OCI-LY7 (cell line): Measurements from ENCODE around the gene PRSS56. TPM values are rescaled to one million over a fixed set of nuclear protein-coding genes. Genes with fewer than 3 reads are reported as not detected.

Experiments used
- BruUV-seq: library from RNA; stranded (reverse); fragments of 400-500 nt; replicated peaks from 2 replicates; lab custom pipeline; 2021; lab: Mats Ljungman, UMichigan
- CTCF ChIA-PET: fragments of 300-600 bp; sonication (Branson Sonifier 250); formaldehyde crosslinking; loops from one replicate; lab custom pipeline; 2022; ENCODE audit warnings: antibody characterized with exemption; ENCODE audit not compliant: unreplicated experiment; lab: Charles Lee
- POLR2A ChIA-PET: fragments of 300-600 bp; sonication (Branson Sonifier 250); formaldehyde crosslinking; loops from one replicate; lab custom pipeline; 2022; ENCODE audit warnings: antibody characterized with exemption; lab: Charles Lee
- DNase-seq: peaks from one replicate; pipeline ENCODE4 v3.0.0-alpha.2; 2015; ENCODE audit warnings: low spot score
- H2AFZ ChIP-seq: fragments of 200-600 bp; sonication (generic), shearing (Covaris generic); 2 replicates; pipeline ENCODE4 v1.6.1; 2014; ENCODE audit warnings: mild to moderate bottlenecking, antibody characterized with exemption, low read length, moderate library complexity
- H3K27ac ChIP-seq: fragments of 200-600 bp; sonication (generic); 2 replicates; pipeline ENCODE4 v1.5.1; 2014; ENCODE audit warnings: mixed run types, low read depth, mild to moderate bottlenecking, moderate library complexity, low read length, inconsistent platforms; ENCODE audit not compliant: poor library complexity, severe bottlenecking
- H3K36me3 ChIP-seq: fragments of 200-600 bp; sonication (generic); 2 replicates; pipeline ENCODE4 v1.6.1; 2014; ENCODE audit warnings: mild to moderate bottlenecking, antibody characterized with exemption, low read length, moderate library complexity, mixed read lengths; ENCODE audit not compliant: insufficient read depth
- H3K4me1 ChIP-seq: fragments of 200-600 bp; sonication (generic); 2 replicates; pipeline ENCODE4 v1.5.1; 2014; ENCODE audit warnings: mild to moderate bottlenecking, low read length; ENCODE audit not compliant: insufficient read depth, poor library complexity, severe bottlenecking
- H3K4me2 ChIP-seq: fragments of 200-600 bp; sonication (generic); 2 replicates; pipeline ENCODE4 v1.6.1; 2014; ENCODE audit warnings: mild to moderate bottlenecking, low read length
- H3K4me3 ChIP-seq: fragments of 200-600 bp; sonication (generic); 2 replicates; pipeline ENCODE4 v1.5.1; 2014; ENCODE audit warnings: mild to moderate bottlenecking, low read depth, low read length; ENCODE audit not compliant: poor library complexity, severe bottlenecking
- H3K79me2 ChIP-seq: fragments of 200-600 bp; sonication (generic); 2 replicates; pipeline ENCODE4 v1.6.1; 2016; ENCODE audit warnings: low read depth, mild to moderate bottlenecking, low read length, moderate library complexity, mixed read lengths; ENCODE audit not compliant: insufficient read depth
- H3K9me2 ChIP-seq: fragments of 200-600 bp; sonication (generic); 2 replicates; pipeline ENCODE4 v1.6.1; 2016; ENCODE audit warnings: mild to moderate bottlenecking, low read length, mixed read lengths; ENCODE audit not compliant: insufficient read depth
- H3K9me3 ChIP-seq: fragments of 200-600 bp; sonication (generic); 2 replicates; pipeline ENCODE4 v1.6.1; 2014; ENCODE audit warnings: mild to moderate bottlenecking, mixed run types, low read length, mixed read lengths
- H4K20me1 ChIP-seq: fragments of 200-600 bp; sonication (generic); 2 replicates; pipeline ENCODE4 v1.6.1; 2014; ENCODE audit warnings: mild to moderate bottlenecking, antibody characterized with exemption, low read length, moderate library complexity, mixed read lengths; ENCODE audit not compliant: insufficient read depth
- CTCF ChIP-seq: fragments of 200-600 bp; sonication (generic); conservative IDR thresholded peaks from 2 replicates; pipeline ENCODE4 v1.5.1; 2014; ENCODE audit warnings: mild to moderate bottlenecking, antibody characterized with exemption, low read length, moderate library complexity, mixed read lengths
- EZH2phosphoT487 ChIP-seq: fragments of 200-600 bp; sonication (generic); IDR thresholded peaks from 2 replicates; pipeline ENCODE4 v1.6.1; 2018; ENCODE audit warnings: low read depth, borderline replicate concordance, mild to moderate bottlenecking, mixed run types, antibody characterized with exemption, low read length, moderate library complexity, mixed read lengths
- intact Hi-C: fragments of 100-400 bp; cut with micrococcal nuclease; formaldehyde crosslinking; loops from one replicate; pipeline ENCODE4 v1.10.0; 2022; ENCODE audit not compliant: unreplicated experiment
- total RNA-seq, 2 experiments: library from RNA; depleted of rRNA in 1 of 2; stranded (reverse); fragments of >200 nt in 1 of 2; shearing (Covaris generic) in 1 of 2; gene quantifications; 2 replicates each; pipeline ENCODE4 v1.2.3, GENCODE V29; 2014 to 2022

The PRSS56 gene
- total RNA-seq, 2 experiments from 2014 or later: not detected

DNA sequence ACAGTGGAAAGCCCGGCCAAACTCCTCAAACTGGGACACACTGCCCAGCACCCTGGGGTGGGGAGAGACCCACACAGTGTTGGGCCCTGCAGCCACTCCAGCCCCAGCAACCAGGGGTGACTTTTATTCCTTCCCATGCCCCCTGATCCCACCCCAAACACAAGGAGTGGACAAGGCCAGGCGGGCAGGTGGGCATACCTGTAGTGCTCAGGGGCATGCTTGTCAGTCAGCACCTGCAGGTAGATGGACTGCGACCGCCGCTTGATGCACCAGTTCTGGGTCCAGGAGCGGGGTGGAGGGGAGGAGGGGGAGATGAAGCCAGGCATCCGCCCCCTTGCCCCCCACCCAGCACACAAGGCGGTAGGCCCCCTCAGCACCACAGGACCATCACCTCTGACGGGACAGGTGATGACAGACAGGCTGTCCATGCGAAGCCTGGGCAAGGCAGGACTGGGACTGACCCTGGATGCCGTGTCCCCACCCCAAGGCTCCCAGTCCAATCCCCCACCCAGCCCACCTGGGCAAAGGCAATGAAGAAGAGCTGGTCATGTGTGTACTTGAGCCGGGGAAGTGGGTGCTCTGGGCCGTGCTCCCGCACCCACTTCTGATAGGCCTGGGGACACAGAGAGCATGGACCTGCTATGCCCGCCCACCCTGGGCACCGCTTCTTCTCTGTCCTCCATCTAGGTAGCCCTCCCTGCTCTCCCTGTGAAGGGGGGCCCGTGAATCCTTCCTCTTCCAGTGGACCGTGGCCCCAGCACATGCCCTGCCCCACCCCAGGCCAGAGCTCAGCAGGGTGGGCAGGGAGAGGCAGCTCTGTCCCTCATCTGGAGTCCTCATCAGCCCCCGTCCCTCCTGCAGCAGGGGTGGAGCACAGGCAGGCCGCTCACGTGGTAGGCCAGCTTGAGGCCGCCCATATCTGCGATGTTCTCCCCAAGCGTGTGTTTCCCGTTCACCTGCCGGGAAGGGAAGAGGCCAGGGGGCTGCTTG lies 39.7 kb upstream of the PRSS56 start:
- Histone ChIP-seq H3K4me1 (no peaks in the 10 kb centered on the region), H4K20me1 (no peaks in the 10 kb centered on the region), H3K4me2 (no peak overlapping the region), H3K9me3 (no peaks in the 10 kb centered on the region), H3K27ac (no peak overlapping the region), H2AFZ (no peak overlapping the region), H3K79me2 (no peaks in the 10 kb centered on the region), H3K36me3 (no peaks in the 10 kb centered on the region), H3K4me3 (no peak overlapping the region), H3K9me2 (no peaks in the 10 kb centered on the region)
- DNase-seq: no peak
- TF ChIP-seq CTCF (no peak), EZH2phosphoT487 (no peak)
- no TSS peak for BruUV-seq
- ChIA-PET POLR2A (no interaction called here), CTCF (no interaction called here)
- intact Hi-C loops: no loop called here

DNA sequence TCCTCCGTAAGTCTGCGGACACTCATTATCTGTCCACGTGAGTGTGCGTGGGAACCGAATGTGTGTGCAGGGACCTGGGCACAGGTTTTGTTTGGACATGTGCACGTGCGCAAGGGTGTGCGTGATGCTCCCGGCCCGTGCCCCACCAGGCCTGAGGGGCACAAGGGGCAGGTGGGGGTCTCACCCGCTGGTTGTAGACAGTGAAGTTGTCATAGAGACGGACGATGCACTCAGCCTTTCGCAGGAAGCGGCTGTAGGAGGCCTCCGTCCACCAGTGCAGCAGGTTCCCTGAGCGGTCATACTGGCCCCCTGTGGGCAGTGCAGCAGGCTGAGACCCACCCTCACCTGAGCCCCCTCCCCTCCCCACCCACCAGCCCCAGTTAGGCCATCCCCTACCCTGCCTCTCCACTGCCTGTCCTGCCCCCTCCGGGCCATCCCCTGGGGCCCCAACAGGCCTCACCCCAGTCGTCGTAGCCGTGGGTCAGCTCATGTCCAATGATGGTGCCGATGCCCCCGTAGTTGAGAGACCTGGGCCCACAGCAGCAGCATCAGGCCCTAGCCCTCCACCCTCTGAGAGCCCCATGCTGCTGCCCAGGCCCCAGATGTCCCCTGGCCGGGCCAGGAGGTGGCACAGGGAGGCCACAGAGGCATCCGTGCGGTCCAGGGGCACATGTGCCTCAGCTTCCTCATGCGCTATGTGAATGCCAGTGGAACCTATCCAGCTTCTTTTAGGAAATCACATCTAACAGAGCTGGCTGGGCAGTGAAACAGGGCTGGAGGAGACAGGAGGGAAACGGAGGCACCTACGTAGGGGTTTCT lies 38.7 kb upstream of the PRSS56 start:
- CTCF ChIA-PET: no interaction called here
- TF ChIP-seq EZH2phosphoT487 (no peak), CTCF (no peak)
- Histone ChIP-seq H3K27ac (no peak overlapping the region), H3K4me1 (no peaks in the 10 kb centered on the region), H3K9me2 (no peaks in the 10 kb centered on the region), H3K4me3 (no peak overlapping the region), H2AFZ (no peak overlapping the region), H3K36me3 (no peaks in the 10 kb centered on the region), H4K20me1 (no peaks in the 10 kb centered on the region), H3K9me3 (no peaks in the 10 kb centered on the region), H3K4me2 (no peak overlapping the region), H3K79me2 (no peaks in the 10 kb centered on the region)
- no peak for DNase-seq
- POLR2A ChIA-PET: no interaction called here
- intact Hi-C loops: no loop called here
- BruUV-seq: no TSS peak
